Osteocyte (in vitro differentiated cells): ENCODE results near the gene SHPK. TPM values are rescaled to one million over a fixed set of nuclear protein-coding genes. Genes with fewer than 3 reads are reported as not detected.

ENCODE experiments used
- DNase-seq: peaks from one replicate; pipeline ENCODE4 v3.0.0; 2021; ENCODE audit warnings: mixed read lengths; ENCODE audit not compliant: unreplicated experiment; ENCODE audit errors: extremely low spot score
- H3K27ac Mint-ChIP-seq: one replicate; pipeline ENCODE4 v1.8.0; 2021; ENCODE audit warnings: mild to moderate bottlenecking, mixed read lengths; ENCODE audit not compliant: unreplicated experiment
- H3K27me3 Mint-ChIP-seq: one replicate; pipeline ENCODE4 v1.8.0; 2021; ENCODE audit warnings: mixed read lengths; ENCODE audit not compliant: unreplicated experiment
- H3K36me3 Mint-ChIP-seq: one replicate; pipeline ENCODE4 v1.8.0; 2021; ENCODE audit warnings: mixed read lengths; ENCODE audit not compliant: unreplicated experiment
- H3K4me1 Mint-ChIP-seq: one replicate; pipeline ENCODE4 v1.8.0; 2021; ENCODE audit warnings: mixed read lengths; ENCODE audit not compliant: unreplicated experiment
- H3K4me3 Mint-ChIP-seq: one replicate; pipeline ENCODE4 v1.8.0; 2021; ENCODE audit warnings: mild to moderate bottlenecking, moderate library complexity, mixed read lengths; ENCODE audit not compliant: unreplicated experiment
- H3K9me3 Mint-ChIP-seq: one replicate; pipeline ENCODE4 v1.8.0; 2021; ENCODE audit warnings: mixed read lengths; ENCODE audit not compliant: unreplicated experiment
- total RNA-seq: library from RNA; stranded (reverse); gene quantifications from 2 replicates; pipeline ENCODE4 v1.2.1, GENCODE V29; 2021
- TF ChIP-seq, protein P1 (sequence below): fragments of 200-600 bp; sonication (generic); IDR thresholded peaks from 2 replicates; pipeline ENCODE4 v1.5.0; 2021; ENCODE audit warnings: antibody characterized with exemption, mild to moderate bottlenecking, moderate library complexity

Gene SHPK
- total RNA-seq, 1 donor from 2014 or later, result 8.5 TPM

DNA sequence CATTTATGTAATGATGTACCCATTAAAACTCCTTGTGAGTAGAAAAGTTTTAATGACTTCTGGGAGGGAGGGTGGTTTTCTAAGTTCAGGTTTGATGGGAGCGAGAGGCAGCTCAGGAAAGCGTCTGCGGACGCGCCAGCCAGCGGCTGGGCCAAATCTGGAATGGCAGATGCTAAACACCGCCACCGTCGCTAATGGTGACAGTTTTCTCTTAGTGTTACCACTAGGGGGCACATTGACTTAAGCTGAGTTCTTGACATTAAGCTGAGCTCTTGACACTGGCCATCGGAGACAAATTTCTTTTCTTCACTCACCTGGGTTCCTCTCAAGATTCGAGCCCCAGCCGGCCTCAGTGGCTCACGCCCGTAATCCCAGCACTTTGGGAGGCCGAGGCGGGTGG is 33.6 kb downstream of the SHPK start:
- Mint-ChIP-seq H3K27me3 (no peaks in the 10 kb centered on the region), H3K4me3 (no peak overlapping the region), H3K9me3 (no peaks in the 10 kb centered on the region), H3K27ac (no peak overlapping the region), H3K4me1 (no peaks in the 10 kb centered on the region), H3K36me3 (peaks cover 4% of the 10 kb centered on the region)
- TF ChIP-seq, protein P1, sequence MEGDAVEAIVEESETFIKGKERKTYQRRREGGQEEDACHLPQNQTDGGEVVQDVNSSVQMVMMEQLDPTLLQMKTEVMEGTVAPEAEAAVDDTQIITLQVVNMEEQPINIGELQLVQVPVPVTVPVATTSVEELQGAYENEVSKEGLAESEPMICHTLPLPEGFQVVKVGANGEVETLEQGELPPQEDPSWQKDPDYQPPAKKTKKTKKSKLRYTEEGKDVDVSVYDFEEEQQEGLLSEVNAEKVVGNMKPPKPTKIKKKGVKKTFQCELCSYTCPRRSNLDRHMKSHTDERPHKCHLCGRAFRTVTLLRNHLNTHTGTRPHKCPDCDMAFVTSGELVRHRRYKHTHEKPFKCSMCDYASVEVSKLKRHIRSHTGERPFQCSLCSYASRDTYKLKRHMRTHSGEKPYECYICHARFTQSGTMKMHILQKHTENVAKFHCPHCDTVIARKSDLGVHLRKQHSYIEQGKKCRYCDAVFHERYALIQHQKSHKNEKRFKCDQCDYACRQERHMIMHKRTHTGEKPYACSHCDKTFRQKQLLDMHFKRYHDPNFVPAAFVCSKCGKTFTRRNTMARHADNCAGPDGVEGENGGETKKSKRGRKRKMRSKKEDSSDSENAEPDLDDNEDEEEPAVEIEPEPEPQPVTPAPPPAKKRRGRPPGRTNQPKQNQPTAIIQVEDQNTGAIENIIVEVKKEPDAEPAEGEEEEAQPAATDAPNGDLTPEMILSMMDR, result peak; percentile 39
- DNase-seq, result no peak

DNA sequence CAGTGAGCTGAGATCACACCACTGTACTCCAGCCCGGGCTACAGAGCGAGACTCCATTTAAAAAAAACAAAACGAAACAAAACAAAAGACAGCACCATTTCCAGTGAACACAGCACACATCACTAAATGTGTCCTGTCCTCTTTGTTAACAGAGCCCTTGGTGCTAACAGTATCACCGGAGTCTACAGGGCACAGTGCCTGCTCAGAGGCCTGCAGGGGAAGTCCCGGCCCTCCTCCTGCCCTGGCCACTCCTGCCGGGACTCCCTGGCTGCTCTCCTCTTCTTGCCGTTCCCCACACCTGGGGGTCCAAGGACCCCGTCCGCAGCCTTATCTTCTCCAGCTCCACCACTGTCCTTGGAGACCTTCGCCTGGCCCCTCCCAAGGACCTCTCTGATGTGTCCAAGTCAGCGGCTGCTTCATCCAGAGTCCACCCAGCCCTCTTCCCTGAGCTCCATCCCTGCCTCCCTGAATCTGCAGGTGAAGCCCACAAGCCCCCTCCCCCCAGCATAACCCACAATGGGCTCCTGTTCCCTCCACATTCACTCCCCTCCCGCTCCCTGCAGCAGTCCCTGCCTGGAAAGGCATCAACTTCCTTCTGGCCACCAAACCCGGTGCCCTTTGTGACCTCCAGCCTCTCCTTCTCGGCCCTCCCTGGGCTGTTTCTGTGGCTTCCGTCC is 35.4 kb downstream of the SHPK start:
- Mint-ChIP-seq H3K27ac (no peak overlapping the region), H3K27me3 (no peaks in the 10 kb centered on the region), H3K4me3 (no peak overlapping the region), H3K9me3 (no peaks in the 10 kb centered on the region), H3K36me3 (peaks cover 4% of the 10 kb centered on the region), H3K4me1 (no peaks in the 10 kb centered on the region)
- TF ChIP-seq, protein P1, result no peak
- no peak for DNase-seq

DNA sequence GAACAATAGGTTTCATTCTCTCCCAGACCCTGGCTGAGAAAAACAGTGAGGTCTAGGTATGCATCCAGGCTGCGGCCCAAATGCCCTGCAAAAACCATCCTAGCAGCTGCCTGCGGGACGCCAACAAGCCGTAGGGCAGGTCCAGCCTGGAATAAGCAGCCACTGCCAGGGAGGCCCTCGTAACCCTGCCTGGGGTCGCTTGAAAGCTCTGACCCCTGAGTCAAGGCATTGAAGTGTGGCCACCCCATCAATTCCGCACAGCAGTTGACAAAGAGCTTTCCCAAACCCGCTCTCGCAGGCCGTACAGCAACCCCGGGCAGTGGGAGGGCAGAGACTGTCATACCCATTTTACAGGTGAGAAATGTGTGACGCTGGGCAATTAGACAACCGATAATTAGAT is 38.0 kb downstream of the SHPK start:
- H3K27ac Mint-ChIP-seq, result no peak overlapping the region
- no peaks in the 10 kb centered on the region for H3K9me3 Mint-ChIP-seq
- DNase-seq, result no peak
- H3K36me3 Mint-ChIP-seq, result peaks cover 4% of the 10 kb centered on the region
- no peak overlapping the region for H3K4me3 Mint-ChIP-seq
- no peaks in the 10 kb centered on the region for H3K27me3 Mint-ChIP-seq
- H3K4me1 Mint-ChIP-seq, result peaks cover 2% of the 10 kb centered on the region
- TF ChIP-seq, protein P1, result no peak

DNA sequence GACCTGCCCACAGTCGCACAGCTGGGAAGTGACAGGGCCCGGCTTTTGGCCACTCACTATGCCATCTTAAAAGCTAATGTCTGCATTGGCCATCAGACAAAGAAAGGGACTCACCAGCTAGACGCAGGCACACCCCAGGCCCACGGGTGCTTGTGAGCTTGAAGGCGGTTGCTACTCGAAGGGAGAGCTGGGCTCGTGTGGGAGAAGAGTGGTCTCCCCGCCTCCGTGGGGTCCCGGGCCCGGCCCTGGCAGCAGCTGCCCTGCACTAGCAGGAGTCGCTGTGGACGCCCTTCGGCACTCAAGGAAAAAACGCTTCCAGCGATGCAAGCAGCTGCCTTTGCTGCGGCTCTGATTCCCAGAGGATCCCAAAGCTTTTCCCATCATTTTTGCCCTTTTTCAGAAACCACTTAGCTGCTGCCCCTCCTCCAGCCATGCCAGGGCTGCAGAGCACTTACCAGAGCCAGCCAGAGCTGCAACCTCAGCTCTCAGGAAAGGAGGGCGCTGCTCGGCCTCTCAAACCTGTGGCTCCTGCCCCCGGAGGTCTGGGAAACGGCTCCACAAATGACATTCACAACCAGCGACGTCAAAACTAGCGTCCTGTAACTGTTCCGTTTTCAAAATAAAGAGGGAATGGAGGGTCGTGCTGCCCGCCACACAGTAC is 39.1 kb downstream of the SHPK start:
- no peaks in the 10 kb centered on the region for H3K9me3 Mint-ChIP-seq
- no peak overlapping the region for H3K4me3 Mint-ChIP-seq
- H3K36me3 Mint-ChIP-seq, result peaks cover 4% of the 10 kb centered on the region
- TF ChIP-seq, protein P1, result no peak
- H3K27me3 Mint-ChIP-seq, result no peaks in the 10 kb centered on the region
- no peak overlapping the region for H3K27ac Mint-ChIP-seq
- DNase-seq, result no peak
- H3K4me1 Mint-ChIP-seq, result peaks cover 2% of the 10 kb centered on the region

DNA sequence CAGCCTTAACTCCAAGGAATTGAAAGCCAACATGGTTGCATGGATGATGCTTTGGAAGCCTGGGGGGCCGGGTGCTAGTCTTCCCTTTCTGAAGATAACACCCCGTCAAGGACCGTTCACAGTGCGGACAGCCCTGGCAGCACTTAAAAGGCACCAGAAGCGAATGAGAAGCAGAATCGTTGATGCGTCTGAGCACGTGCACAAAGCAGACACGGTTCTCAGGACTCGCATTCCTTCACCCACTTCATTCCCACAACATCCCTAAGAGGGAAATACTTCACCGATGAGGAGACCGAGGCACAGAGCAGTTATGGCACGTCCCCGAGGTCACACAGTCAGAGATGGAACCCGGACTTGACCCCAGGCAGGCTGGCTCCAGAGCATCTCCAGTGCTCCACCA is 41.1 kb downstream of the SHPK start:
- Mint-ChIP-seq H3K4me1 (peaks cover 2% of the 10 kb centered on the region), H3K9me3 (no peaks in the 10 kb centered on the region), H3K4me3 (no peak overlapping the region), H3K27me3 (no peaks in the 10 kb centered on the region), H3K36me3 (peaks cover 3% of the 10 kb centered on the region), H3K27ac (no peak overlapping the region)
- no peak for DNase-seq
- TF ChIP-seq, protein P1, result no peak
